CD4-positive, alpha-beta T cell treated with Interleukin-10 for 1 hour (primary cell): ENCODE results near the gene ZNF219.

Experiments used
- DNase-seq: peaks from one replicate; pipeline ENCODE4 v3.0.0-alpha.2; 2020

ZNF219 gene

GRCh38 chr14:21084998-21085853 is 13.2 kb downstream of the ZNF219 start:
- no peak for DNase-seq

GRCh38 chr14:21084396-21084795 is 14.1 kb downstream of the ZNF219 start:
- DNase-seq: no peak

GRCh38 chr14:21083565-21084325 is 14.7 kb downstream of the ZNF219 start:
- no peak for DNase-seq

- DNase-seq: no peak
Observed at GRCh38 chr14:21081521-21082142, 16.8 kb downstream of the ZNF219 start.

GRCh38 chr14:21078726-21079125 is 19.7 kb downstream of the ZNF219 start:
- no peak for DNase-seq

GRCh38 chr14:21078287-21078686 is 20.2 kb downstream of the ZNF219 start:
- no peak for DNase-seq

GRCh38 chr14:21077672-21078071 is 20.8 kb downstream of the ZNF219 start:
- no peak for DNase-seq

GRCh38 chr14:21075719-21076437 is 22.6 kb downstream of the ZNF219 start:
- DNase-seq: no peak

GRCh38 chr14:21074398-21075272 is 23.8 kb downstream of the ZNF219 start:
- DNase-seq: no peak

- no peak for DNase-seq
Observed at GRCh38 chr14:21073921-21074320, 24.5 kb downstream of the ZNF219 start.

GRCh38 chr14:21072781-21073339 is 25.6 kb downstream of the ZNF219 start:
- no peak for DNase-seq

GRCh38 chr14:21072031-21072473 is 26.4 kb downstream of the ZNF219 start:
- DNase-seq: no peak

- peak; percentile 61 for DNase-seq
Observed at GRCh38 chr14:21071225-21072030, 27.0 kb downstream of the ZNF219 start.

- peak; percentile 31 for DNase-seq
Observed at GRCh38 chr14:21070610-21071224, 27.7 kb downstream of the ZNF219 start.

GRCh38 chr14:21070083-21070609 is 28.3 kb downstream of the ZNF219 start, which contains the start of gene ARHGEF40:
ARHGEF40 (plus strand) TSS chr14:21070304; CDS start chr14:21070397, 93 bp downstream.
- peak; percentile 51 for DNase-seq

- peak; percentile 45 for DNase-seq
Observed at GRCh38 chr14:21069388-21070082, 28.9 kb downstream of the ZNF219 start.

GRCh38 chr14:21068521-21069387 is 29.7 kb downstream of the ZNF219 start:
- peak; percentile 78 for DNase-seq
